ENCODE measurements around the gene COL4A2. TPM values are rescaled to one million over a fixed set of nuclear protein-coding genes. Genes with fewer than 3 reads are reported as not detected.

COL4A2 gene
- total RNA-seq, 1 donor from 2014 or later = 1,465 TPM

- no peak for DNase-seq (ENCODE audit: low read depth)
Measured at GRCh38 chr13:110557610-110558305, 250.7 kb downstream of the COL4A2 start.

GRCh38 chr13:110559429-110559943 is 252.4 kb downstream of the COL4A2 start:
- peak; percentile 39 for DNase-seq (ENCODE audit: low read depth)

- no peak for DNase-seq (ENCODE audit: low read depth)
Measured at GRCh38 chr13:110559986-110560385, 252.9 kb downstream of the COL4A2 start.

GRCh38 chr13:110560601-110561343 is 253.7 kb downstream of the COL4A2 start:
- peak; percentile 26 for DNase-seq (ENCODE audit: low read depth)

- peak; percentile 64 for DNase-seq (ENCODE audit: low read depth)
Measured at GRCh38 chr13:110561344-110562035, 254.4 kb downstream of the COL4A2 start, which contains the start of gene RAB20. TSS of gene RAB20 (minus strand) at chr13:110561722. CDS start at chr13:110561519, 203 bp downstream.

- peak; percentile 31 for DNase-seq (ENCODE audit: low read depth)
Measured at GRCh38 chr13:110562036-110562597, 255.0 kb downstream of the COL4A2 start.

Other genes starting within 250 kb of the COL4A2 start
- gene COL4A1, start 127 bp upstream of the COL4A2 start, total RNA-seq = 1,634 and 1,793 TPM in 2 replicates

All from renal cortical epithelial cell (primary cell).